ENCODE data around the gene MAGEA1. TPM values are rescaled to one million over a fixed set of nuclear protein-coding genes. Genes with fewer than 3 reads are reported as not detected.
"Not testable (repeated sequence)": the region's sequence is repeated elsewhere in the genome, so short reads cannot be mapped to it uniquely, and the experiment has no call there.

Gene MAGEA1, protein sequence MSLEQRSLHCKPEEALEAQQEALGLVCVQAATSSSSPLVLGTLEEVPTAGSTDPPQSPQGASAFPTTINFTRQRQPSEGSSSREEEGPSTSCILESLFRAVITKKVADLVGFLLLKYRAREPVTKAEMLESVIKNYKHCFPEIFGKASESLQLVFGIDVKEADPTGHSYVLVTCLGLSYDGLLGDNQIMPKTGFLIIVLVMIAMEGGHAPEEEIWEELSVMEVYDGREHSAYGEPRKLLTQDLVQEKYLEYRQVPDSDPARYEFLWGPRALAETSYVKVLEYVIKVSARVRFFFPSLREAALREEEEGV
- not detected in 2 replicates for total RNA-seq (ENCODE audit: low replicate concordance)
- long read RNA-seq, result 0 reads

- Mint-ChIP-seq H3K9me3 (no peaks in the 10 kb centered on the region), H3K36me3 (no peaks in the 10 kb centered on the region), H3K27me3 (peaks cover 8% of the 10 kb centered on the region), H3K4me3 (no peak within 1 kb of the TSS), H3K27ac (no peak within 1 kb of the TSS), H3K4me1 (ENCODE audit: unreplicated experiment) (no peaks in the 10 kb centered on the region)
- DNase-seq (ENCODE audit: extremely low spot score, unreplicated experiment), result no peak
- TF ChIP-seq, protein P1, sequence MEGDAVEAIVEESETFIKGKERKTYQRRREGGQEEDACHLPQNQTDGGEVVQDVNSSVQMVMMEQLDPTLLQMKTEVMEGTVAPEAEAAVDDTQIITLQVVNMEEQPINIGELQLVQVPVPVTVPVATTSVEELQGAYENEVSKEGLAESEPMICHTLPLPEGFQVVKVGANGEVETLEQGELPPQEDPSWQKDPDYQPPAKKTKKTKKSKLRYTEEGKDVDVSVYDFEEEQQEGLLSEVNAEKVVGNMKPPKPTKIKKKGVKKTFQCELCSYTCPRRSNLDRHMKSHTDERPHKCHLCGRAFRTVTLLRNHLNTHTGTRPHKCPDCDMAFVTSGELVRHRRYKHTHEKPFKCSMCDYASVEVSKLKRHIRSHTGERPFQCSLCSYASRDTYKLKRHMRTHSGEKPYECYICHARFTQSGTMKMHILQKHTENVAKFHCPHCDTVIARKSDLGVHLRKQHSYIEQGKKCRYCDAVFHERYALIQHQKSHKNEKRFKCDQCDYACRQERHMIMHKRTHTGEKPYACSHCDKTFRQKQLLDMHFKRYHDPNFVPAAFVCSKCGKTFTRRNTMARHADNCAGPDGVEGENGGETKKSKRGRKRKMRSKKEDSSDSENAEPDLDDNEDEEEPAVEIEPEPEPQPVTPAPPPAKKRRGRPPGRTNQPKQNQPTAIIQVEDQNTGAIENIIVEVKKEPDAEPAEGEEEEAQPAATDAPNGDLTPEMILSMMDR (conservative IDR thresholded peaks at IDR 0.05), result no peak
Observed at GRCh38 chrX:153179131-153179530, at the start of gene MAGEA1. MAGEA1 (plus strand) TSS chrX:153179284; CDS start chrX:153182390, 3,106 bp downstream.

DNA sequence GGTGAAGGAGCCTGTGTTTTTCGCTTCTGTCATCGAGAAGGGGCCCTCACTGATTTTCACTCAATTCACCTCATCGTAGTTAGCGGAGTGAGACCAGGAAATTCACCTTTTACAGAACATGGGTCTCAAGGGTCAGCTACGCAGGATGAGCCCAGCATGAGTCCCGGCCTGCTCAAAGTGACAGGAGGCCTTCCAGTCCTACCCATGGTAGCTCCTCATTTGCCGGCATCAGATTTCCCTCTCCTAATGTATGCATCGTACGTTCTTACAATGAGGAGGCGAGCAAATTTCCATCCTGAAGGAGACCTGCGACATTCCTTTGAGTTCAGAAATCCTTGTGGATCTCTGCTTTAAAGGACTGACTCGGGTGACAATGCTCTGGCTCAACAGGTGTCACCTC is 46.2 kb upstream of the MAGEA1 start:
- H3K36me3 Mint-ChIP-seq; DNase-seq (ENCODE audit: extremely low spot score, unreplicated experiment); H3K9me3 Mint-ChIP-seq; H3K27ac Mint-ChIP-seq; H3K27me3 Mint-ChIP-seq; H3K4me1 Mint-ChIP-seq (ENCODE audit: unreplicated experiment); H3K4me3 Mint-ChIP-seq: not testable (repeated sequence)

GRCh38 chrX:153139074-153139473 is 40.0 kb upstream of the MAGEA1 start:
- not testable (repeated sequence) for DNase-seq (ENCODE audit: extremely low spot score, unreplicated experiment); H3K36me3 Mint-ChIP-seq; H3K4me1 Mint-ChIP-seq (ENCODE audit: unreplicated experiment); H3K9me3 Mint-ChIP-seq; H3K27ac Mint-ChIP-seq; H3K4me3 Mint-ChIP-seq; H3K27me3 Mint-ChIP-seq

DNA sequence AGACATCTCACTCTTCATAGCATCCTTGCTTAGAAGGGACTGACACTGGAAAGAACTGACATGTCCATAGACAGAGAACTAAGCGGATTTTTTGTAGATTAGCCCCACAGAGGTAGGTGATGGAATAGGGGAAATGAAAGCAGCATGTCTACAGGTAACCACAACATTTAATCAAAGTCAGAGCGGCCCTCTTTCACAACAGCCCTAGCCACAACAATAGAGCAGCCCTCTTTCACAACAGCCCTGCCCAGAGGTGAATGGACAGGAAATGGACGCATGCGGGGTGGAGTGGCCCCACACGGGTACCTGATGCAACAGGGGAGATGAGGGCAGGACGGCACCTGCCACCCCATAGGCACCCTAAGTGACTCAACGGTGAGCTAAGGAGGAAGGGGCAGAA is 32.8 kb upstream of the MAGEA1 start:
- not testable (repeated sequence) for DNase-seq (ENCODE audit: extremely low spot score, unreplicated experiment); H3K4me3 Mint-ChIP-seq; H3K9me3 Mint-ChIP-seq; H3K27ac Mint-ChIP-seq; H3K27me3 Mint-ChIP-seq; H3K36me3 Mint-ChIP-seq; H3K4me1 Mint-ChIP-seq (ENCODE audit: unreplicated experiment)

DNA sequence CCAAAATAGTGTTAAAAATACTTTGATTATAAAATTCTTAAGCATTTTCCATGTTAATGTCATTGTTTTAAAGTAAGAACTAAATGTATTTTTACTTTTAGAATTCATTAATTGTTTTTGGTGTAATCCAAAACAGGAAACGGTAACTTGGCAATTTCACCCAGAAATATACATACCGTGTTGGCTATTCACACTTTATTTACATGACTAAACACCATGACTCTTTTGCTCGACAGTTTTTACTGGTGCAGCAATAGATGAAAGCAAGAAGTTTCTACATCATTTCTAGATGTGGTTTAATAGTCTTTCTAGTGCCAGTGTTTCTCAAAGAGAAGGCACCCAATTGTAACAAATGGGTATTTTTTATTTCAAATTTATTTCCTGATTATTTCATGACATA is 25.6 kb upstream of the MAGEA1 start:
- Mint-ChIP-seq H3K27me3 (peaks cover 4% of the 10 kb centered on the region), H3K4me1 (ENCODE audit: unreplicated experiment) (no peaks in the 10 kb centered on the region), H3K4me3 (no peak overlapping the region), H3K9me3 (peaks cover 4% of the 10 kb centered on the region), H3K36me3 (no peaks in the 10 kb centered on the region), H3K27ac (no peak overlapping the region)
- DNase-seq (ENCODE audit: extremely low spot score, unreplicated experiment), result no peak
- TF ChIP-seq, protein P1 (conservative IDR thresholded peaks at IDR 0.05), result no peak

- peaks cover 4% of the 10 kb centered on the region for H3K9me3 Mint-ChIP-seq
- no peak overlapping the region for H3K4me3 Mint-ChIP-seq
Observed at GRCh38 chrX:153157450-153157849, 21.6 kb upstream of the MAGEA1 start.

GRCh38 chrX:153158319-153158718 is 20.8 kb upstream of the MAGEA1 start:
- no peaks in the 10 kb centered on the region for H3K36me3 Mint-ChIP-seq
- H3K4me3 Mint-ChIP-seq, result no peak overlapping the region
- H3K4me1 Mint-ChIP-seq (ENCODE audit: unreplicated experiment), result no peaks in the 10 kb centered on the region
- TF ChIP-seq, protein P1 (conservative IDR thresholded peaks at IDR 0.05), result no peak
- H3K27ac Mint-ChIP-seq, result no peak overlapping the region
- H3K27me3 Mint-ChIP-seq, result peaks cover 9% of the 10 kb centered on the region
- peaks cover 4% of the 10 kb centered on the region for H3K9me3 Mint-ChIP-seq
- DNase-seq (ENCODE audit: extremely low spot score, unreplicated experiment), result no peak

More at GRCh38 chrX:153157450-153157849, 21.6 kb upstream of the MAGEA1 start:
- H3K36me3 Mint-ChIP-seq, result no peaks in the 10 kb centered on the region
- H3K4me1 Mint-ChIP-seq (ENCODE audit: unreplicated experiment), result no peaks in the 10 kb centered on the region
- no peak overlapping the region for H3K27ac Mint-ChIP-seq
- no peak for DNase-seq (ENCODE audit: extremely low spot score, unreplicated experiment)
- TF ChIP-seq, protein P1 (conservative IDR thresholded peaks at IDR 0.05), result no peak
- peaks cover 9% of the 10 kb centered on the region for H3K27me3 Mint-ChIP-seq

All from type B pancreatic cell (in vitro differentiated cells).